Measurements from ENCODE around the gene GABBR2.
A peak's percentile ranks its signal among the peaks of the same experiment; 100 is the strongest.

GABBR2 gene

DNA sequence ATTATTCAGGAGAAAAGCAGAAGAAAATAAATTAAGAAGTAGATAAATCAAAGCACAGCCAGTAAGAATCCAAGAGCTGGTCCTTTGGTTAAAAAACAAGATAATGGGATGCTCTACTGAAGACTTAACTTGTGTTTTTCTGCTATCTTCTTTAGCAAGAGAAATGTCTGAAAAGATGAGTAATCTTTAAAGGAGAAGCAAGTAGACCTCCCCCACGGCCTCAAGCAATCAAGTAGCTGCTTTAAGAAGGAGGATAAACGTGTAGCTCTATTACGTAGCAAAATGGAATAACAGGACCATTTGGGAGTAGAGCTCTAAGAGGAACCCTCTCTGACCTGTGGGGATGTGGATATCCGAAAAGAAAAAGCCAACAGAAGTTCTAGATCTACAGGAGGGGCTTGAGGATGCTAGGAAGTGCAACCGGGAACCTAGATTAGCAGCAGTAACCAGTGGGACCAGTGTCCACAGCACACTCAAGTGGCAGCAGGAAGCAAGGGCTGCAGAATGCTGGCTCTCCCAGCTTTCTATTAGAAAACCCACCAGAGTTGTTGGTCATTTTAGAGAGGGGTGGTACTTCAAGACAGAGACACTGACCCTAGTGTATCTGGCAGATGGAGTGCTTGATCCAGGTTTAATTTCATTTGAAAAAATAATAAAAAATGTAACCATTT, 185.4 kb downstream of the GABBR2 start:
- TF ChIP-seq, protein P1, sequence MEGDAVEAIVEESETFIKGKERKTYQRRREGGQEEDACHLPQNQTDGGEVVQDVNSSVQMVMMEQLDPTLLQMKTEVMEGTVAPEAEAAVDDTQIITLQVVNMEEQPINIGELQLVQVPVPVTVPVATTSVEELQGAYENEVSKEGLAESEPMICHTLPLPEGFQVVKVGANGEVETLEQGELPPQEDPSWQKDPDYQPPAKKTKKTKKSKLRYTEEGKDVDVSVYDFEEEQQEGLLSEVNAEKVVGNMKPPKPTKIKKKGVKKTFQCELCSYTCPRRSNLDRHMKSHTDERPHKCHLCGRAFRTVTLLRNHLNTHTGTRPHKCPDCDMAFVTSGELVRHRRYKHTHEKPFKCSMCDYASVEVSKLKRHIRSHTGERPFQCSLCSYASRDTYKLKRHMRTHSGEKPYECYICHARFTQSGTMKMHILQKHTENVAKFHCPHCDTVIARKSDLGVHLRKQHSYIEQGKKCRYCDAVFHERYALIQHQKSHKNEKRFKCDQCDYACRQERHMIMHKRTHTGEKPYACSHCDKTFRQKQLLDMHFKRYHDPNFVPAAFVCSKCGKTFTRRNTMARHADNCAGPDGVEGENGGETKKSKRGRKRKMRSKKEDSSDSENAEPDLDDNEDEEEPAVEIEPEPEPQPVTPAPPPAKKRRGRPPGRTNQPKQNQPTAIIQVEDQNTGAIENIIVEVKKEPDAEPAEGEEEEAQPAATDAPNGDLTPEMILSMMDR (IDR thresholded peaks at IDR 0.05; ENCODE audit: control insufficient read depth, extremely low read depth, insufficient read depth): peak; percentile 29
- DNase-seq (ENCODE audit: low read depth): no peak
- H3K4me3 ChIP-seq (ENCODE audit: low read depth, low read length): no peak overlapping the region

DNA sequence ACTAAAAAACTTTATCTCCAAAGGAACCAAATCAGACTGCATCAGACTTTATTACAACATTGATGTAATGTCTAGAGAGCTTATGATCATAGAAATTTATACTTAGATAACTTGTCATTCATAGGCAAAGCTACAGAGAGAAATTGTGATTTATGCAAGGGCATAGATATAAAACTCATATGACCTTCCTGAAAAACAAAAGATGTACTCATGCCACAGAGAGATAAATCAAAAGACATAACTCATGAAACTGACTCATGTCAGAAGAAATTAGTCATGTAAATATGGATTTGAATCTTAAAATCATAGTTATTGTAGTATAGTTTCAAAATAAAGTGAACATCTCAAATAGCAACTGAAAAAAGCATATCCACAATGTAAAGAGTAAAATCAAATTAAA, 186.2 kb downstream of the GABBR2 start:
- no peak overlapping the region for H3K4me3 ChIP-seq (ENCODE audit: low read depth, low read length)
- no peak for DNase-seq (ENCODE audit: low read depth)
- TF ChIP-seq, protein P1 (IDR thresholded peaks at IDR 0.05; ENCODE audit: control insufficient read depth, extremely low read depth, insufficient read depth): no peak

DNA sequence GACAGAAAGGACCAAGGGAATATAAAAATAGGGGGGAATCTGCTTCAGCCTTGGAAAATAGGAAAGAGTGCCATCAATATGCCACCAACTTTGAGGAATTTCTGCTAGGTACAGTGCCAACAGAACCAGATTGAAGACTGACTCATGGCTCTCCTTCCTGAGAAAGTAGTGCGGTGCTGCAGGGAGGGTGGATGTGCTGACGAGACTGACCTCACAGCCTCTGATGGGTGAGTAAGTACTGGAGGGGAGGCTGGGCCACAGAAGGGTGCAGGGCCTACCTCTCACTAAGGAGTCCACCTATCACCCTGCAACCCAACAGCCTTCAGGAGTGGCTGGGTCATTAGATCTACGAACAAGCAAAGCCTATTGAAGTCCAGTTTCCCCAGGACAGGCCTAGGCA, 187.6 kb downstream of the GABBR2 start:
- DNase-seq (ENCODE audit: low read depth): no peak
- TF ChIP-seq, protein P1 (IDR thresholded peaks at IDR 0.05; ENCODE audit: control insufficient read depth, extremely low read depth, insufficient read depth): no peak

DNA sequence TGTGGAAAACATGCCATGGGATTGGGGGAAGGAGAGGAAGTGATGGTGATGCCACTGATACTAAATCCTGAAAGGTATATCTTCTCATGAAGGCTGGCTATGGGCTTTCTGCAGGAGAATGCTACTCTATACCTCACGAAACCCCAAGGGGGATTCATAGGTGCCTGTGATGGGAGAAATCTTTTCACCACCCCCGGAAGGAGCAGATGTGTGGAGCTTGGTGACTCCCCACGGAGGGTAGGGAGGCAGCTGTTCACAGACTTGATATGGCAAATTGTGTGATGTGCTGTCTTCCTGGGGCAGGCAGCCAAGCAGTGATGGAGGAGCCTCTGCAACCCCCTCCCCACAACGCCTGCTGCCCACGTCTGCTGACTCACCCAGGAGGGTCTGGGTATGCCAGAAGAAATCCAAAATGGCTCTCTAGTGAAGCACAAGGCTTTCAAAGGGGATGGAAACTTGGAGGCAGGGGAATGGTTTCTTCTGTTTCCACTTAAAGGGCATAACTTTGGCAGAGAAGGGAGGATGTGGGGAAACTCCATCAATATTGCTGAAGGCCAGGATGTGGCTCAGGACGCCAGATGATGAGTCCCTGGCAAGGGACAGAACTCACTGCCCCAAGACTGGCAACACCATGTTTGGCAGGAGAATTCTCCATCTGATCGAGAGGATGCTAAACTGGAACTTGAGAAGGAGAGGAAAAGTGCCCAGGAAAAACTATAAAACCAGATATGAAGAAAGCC, 188.3 kb downstream of the GABBR2 start:
- no peak overlapping the region for H3K4me3 ChIP-seq (ENCODE audit: low read depth, low read length)
- TF ChIP-seq, protein P1 (IDR thresholded peaks at IDR 0.05; ENCODE audit: control insufficient read depth, extremely low read depth, insufficient read depth): no peak
- DNase-seq (ENCODE audit: low read depth): no peak

More for the DNA sequence above, 187.6 kb downstream of the GABBR2 start:
- H3K4me3 ChIP-seq (ENCODE audit: low read depth, low read length): no peak overlapping the region

DNA sequence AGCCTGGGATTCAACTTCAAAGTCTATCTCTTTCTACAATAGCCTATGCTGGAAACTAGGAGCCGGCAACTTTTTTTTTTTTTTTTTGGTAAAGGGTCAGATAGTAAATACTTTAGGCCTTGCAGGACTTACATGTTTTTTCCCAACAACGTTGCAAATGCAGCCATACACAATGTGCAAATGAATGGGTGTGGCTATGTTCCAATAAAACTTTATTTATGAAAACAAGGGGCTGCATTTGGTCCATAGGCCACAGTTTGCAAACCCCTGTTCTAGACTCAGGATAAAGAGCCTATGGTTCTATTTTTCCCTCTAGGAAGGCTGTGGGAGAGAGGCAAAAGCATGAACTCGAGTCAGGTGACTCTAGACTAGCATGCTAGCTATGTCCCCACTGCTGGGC, 189.1 kb downstream of the GABBR2 start:
- TF ChIP-seq, protein P1 (IDR thresholded peaks at IDR 0.05; ENCODE audit: control insufficient read depth, extremely low read depth, insufficient read depth): no peak
- no peak overlapping the region for H3K4me3 ChIP-seq (ENCODE audit: low read depth, low read length)
- no peak for DNase-seq (ENCODE audit: low read depth)

DNA sequence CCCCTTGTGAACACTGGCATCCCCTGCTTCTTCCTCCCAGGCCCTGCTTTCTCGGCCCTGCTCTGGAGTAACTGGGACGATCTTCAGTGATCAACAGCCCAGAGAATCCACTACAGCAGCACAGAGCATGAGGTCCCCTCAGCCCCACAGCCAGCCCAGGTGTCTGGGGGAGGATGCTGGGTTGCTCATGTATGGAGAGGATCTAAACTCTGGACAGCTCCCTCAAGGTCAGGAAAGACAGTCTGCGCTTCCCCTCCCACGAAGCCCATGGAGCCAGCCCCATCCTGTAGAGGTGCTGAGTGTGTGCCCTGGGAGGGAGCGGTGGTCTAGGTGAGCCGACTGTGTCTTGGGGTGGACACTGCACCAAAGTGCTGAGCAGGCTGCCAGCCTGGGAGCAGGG, 190.2 kb downstream of the GABBR2 start:
- no peak overlapping the region for H3K4me3 ChIP-seq (ENCODE audit: low read depth, low read length)
- TF ChIP-seq, protein P1 (IDR thresholded peaks at IDR 0.05; ENCODE audit: control insufficient read depth, extremely low read depth, insufficient read depth): no peak
- DNase-seq (ENCODE audit: low read depth): no peak

All from LNCaP clone FGC (cell line).